K562 (cell line): ENCODE results near the gene ASIC1. TPM values are rescaled to one million over a fixed set of nuclear protein-coding genes. Genes with fewer than 3 reads are reported as not detected.

Experiments used
- RNF2 ChIP-seq: sonication (generic); IDR thresholded peaks from 2 replicates; pipeline ENCODE4 v1.6.1; 2016
- polyA plus RNA-seq, 8 experiments: library from polyadenylated mRNA; depleted of rRNA in 4 of 8; stranded (reverse) in 5 of 8; unstranded in 3 of 8; fragments of >200 nt; fragmentation: Nextera tagmentation in 2 of 8; fragmentation: Illumina TruSeq in 1 of 8; extraction: Ambion mirVana in 2 of 8; extraction: Trizol in 1 of 8; gene quantifications; 2 replicates each; pipeline versions ENCODE4 v1.2.1 to v1.2.3, GENCODE V29; 2011 to 2014; ENCODE audit warnings: inconsistent platforms in 1 of 8, missing spikeins in 1 of 8
- total RNA-seq, 7 experiments: library from RNA; depleted of rRNA in 6 of 7; stranded (reverse); fragments of >200 nt in 6 of 7; fragmentation: Illumina TruSeq in 2 of 7; extraction: Trizol in 2 of 7; gene quantifications; 2 replicates each; pipeline versions ENCODE4 v1.2.1 to v1.2.3, GENCODE V29; 2011 to 2021; ENCODE audit warnings: low replicate concordance in 1 of 7
- TF ChIP-seq, protein P1 (sequence below), 2 experiments: fragments of 450-650 bp; IDR thresholded peaks; 2 replicates each; pipeline ENCODE4 v1.6.1; 2016; ENCODE audit warnings: mild to moderate bottlenecking in 2 of 2, borderline replicate concordance in 1 of 2, low read depth in 1 of 2, moderate library complexity in 1 of 2

Gene ASIC1
- total and polyA plus RNA-seq, 9 of the 15 experiments (the other 6 are each of a cell fraction or from before 2014, with no cell fraction given) = 0.01 to 1.7 (median 0.45) TPM

DNA sequence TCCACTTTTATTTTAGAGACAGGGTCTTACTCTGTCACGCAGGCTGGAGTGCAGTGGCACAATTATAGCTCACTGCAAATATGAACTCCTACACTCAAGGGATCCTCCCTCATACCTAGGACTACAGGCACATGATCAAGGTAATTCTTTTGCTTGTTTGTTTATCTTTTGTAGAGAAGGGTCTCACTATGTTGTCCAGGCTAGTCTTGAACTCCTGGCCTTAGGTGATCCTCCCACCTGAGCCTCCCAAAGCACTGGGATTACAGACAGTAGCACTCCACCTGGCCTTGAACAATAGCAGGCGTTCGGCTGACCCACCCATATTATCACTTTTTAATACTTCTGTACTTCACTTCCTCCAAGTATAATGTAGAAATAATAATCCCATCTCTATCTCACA, 30.7 kb upstream of the ASIC1 start (continued):
- TF ChIP-seq, protein P1, sequence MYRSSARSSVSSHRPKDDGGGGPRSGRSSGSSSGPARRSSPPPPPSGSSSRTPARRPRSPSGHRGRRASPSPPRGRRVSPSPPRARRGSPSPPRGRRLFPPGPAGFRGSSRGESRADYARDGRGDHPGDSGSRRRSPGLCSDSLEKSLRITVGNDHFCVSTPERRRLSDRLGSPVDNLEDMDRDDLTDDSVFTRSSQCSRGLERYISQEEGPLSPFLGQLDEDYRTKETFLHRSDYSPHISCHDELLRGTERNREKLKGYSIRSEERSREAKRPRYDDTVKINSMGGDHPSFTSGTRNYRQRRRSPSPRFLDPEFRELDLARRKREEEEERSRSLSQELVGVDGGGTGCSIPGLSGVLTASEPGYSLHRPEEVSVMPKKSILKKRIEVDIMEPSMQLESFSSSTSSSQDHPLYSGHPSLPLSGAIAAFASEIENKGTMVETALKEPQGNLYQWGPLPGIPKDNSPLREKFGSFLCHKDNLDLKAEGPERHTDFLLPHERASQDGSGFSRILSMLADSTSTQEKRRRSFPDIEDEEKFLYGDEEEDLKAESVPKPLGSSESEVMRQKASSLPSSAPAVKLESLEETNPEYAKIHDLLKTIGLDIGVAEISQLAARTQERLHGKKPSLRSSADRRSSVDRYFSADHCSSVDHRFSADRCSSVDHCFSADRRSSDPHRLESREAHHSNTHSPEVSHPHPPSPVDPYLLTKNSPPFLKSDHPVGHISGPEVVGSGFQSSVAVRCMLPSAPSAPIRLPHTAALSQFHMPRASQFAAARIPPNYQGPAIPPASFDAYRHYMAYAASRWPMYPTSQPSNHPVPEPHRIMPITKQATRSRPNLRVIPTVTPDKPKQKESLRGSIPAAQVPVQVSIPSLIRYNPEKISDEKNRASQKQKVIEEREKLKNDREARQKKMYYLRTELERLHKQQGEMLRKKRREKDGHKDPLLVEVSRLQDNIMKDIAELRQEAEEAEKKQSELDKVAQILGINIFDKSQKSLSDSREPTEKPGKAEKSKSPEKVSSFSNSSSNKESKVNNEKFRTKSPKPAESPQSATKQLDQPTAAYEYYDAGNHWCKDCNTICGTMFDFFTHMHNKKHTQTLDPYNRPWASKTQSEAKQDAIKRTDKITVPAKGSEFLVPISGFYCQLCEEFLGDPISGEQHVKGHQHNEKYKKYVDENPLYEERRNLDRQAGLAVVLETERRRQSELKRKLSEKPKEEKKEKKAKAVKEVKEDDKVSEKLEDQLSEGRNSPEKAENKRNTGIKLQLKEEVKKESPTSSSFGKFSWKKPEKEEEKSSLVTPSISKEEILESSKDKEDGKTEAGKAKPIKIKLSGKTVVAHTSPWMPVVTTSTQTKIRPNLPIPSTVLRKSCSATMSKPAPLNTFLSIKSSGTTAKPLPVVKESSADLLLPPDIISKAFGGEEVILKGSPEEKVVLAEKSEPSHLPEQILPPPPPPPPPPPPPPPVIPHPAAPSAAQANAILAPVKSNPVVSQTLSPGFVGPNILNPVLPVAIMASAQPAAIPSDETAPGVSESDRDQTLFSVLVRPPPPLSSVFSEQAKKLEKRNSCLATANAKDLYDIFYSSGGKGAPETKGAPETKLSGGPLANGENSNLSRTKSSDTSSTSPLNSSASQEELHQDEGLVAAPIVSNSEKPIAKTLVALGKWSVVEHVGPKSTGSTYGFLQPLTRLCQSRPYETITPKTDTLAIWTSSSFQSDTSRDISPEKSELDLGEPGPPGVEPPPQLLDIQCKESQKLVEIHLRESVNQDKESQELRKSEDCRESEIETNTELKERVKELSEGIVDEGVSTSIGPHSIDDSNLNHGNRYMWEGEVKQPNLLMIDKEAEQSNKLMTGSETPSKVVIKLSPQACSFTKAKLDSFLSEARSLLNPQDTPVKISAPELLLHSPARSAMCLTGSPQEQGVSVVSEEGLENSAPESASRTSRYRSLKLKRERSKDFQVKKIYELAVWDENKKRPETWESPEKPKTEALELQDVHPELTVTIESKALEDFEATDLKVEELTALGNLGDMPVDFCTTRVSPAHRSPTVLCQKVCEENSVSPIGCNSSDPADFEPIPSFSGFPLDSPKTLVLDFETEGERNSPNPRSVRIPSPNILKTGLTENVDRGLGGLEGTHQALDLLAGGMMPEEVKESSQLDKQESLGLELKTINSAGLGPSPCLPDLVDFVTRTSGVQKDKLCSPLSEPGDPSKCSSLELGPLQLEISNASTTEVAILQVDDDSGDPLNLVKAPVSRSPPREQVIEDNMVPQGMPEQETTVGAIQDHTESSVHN (IDR thresholded peaks at IDR 0.05; ENCODE audit: borderline replicate concordance in 1 of 2, low read depth in 1 of 2) = no peak
- no peak for TF ChIP-seq RNF2
